ENCODE data around the gene IFNL4. TPM values are rescaled to one million over a fixed set of nuclear protein-coding genes. Genes with fewer than 3 reads are reported as not detected.
A peak's percentile ranks its signal among the peaks of the same experiment; 100 is the strongest.
"Not testable (repeated sequence)": the region's sequence is repeated elsewhere in the genome, so short reads cannot be mapped to it uniquely, and the experiment has no call there.

Gene IFNL4
- total RNA-seq, 2 experiments from 2014 or later, result not detected

DNA sequence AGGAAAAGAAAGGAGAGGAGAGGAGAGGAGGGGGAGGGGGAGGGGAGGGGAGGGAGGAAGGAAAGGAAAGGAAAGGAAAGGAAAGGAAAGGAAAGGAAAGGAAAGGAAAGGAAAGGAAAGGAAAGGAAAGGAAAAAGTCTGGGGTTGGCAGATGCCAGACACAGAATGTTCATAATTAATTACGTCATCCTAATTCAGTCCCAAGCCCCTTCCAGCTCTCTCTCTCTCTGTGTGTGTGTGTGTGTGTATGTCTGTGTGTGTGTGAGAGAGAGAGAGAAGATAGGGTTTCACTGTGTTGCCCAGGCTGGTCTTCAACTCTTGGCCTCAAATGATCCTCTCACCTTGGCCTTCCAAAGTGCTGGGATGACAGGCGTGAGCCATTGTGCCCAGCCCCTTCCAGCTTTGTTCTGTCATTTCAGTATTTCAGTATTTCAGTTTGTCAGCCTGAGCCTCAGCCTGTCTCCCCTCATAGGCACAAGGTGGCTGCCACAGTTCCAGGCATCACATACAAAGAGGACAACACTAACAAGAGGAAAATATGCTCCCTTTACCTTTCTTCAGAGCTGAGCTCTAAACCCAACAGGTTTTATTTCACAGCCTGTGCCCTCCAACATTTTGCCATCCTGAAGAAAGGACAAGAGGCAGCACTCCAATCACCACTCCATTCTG is 18.4 kb downstream of the IFNL4 start:
- H3K27me3 Mint-ChIP-seq, result peaks cover 14% of the 10 kb centered on the region
- no peak overlapping the region for H3K4me3 Mint-ChIP-seq
- no peaks in the 10 kb centered on the region for H3K36me3 Mint-ChIP-seq (ENCODE audit: low read depth)
- H3K4me1 Mint-ChIP-seq, result no peaks in the 10 kb centered on the region
- no peak for DNase-seq
- POLR2A ChIA-PET, result no interaction called here
- CTCF ChIA-PET, result interaction anchor here (1.2 kb wide), 1 partner anchor 12 kb away, joined by 3 read pairs; no protein-coding TSS in a partner anchor
- H3K27ac Mint-ChIP-seq, result no peak overlapping the region
- H3K9me3 Mint-ChIP-seq, result no peaks in the 10 kb centered on the region

DNA sequence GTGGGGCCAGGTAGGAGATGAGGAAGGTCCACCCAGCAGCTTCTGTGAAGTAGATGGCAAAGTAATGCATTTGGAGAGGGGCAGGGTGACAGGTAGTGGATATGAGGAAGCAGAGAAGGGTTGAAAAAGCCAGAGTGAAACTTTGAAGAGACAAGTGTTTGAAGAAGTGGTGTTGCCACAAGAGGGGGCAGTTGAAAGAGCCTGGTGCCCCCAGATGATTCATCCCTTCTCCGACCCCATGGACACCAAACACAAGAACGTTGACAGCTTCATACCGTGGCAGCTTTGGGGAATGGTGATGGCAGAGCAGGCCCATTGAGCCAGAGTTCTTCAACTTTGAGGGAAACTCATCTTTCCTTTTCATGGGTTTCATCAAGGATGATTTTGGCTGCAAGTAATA is 23.7 kb downstream of the IFNL4 start:
- DNase-seq, result no peak
- no peaks in the 10 kb centered on the region for H3K9me3 Mint-ChIP-seq
- H3K27ac Mint-ChIP-seq, result no peak overlapping the region
- ChIA-PET POLR2A (no interaction called here), CTCF (no interaction called here)
- H3K27me3 Mint-ChIP-seq, result peaks cover 31% of the 10 kb centered on the region
- no peaks in the 10 kb centered on the region for H3K36me3 Mint-ChIP-seq (ENCODE audit: low read depth)
- H3K4me3 Mint-ChIP-seq, result no peak overlapping the region
- no peaks in the 10 kb centered on the region for H3K4me1 Mint-ChIP-seq

DNA sequence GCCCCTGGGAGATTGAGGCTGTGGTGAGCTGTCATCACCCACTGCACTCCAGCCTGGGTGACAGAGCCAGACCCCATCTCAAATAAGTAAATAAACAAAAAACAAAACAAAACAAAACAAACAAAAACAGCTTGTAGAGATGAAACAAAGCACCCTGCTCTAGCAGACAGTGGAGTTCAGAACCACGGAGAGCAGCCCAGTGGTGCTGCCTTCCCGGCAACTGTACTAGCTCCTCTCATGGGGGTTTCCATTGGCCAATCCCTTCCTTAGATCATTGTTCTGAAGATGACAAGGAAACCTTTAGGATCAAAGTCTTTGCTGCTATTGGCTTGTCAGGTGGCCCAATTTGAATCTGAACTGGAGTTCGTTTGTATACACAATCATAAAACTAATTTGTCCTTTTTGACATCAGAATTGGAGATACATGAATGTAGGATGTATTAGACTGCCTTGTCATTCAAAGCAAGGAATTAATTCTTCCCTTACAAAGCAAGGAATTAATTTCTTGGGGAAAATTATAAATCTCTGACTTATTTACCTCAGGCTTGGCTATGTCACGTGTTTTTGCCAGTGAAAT is 24.9 kb downstream of the IFNL4 start:
- Mint-ChIP-seq H3K4me1 (no peaks in the 10 kb centered on the region), H3K4me3 (no peak overlapping the region), H3K36me3 (ENCODE audit: low read depth) (no peaks in the 10 kb centered on the region), H3K9me3 (no peaks in the 10 kb centered on the region), H3K27me3 (peaks cover 31% of the 10 kb centered on the region), H3K27ac (no peak overlapping the region)
- CTCF ChIA-PET, result no interaction called here
- POLR2A ChIA-PET, result no interaction called here
- DNase-seq, result peak; percentile 36

DNA sequence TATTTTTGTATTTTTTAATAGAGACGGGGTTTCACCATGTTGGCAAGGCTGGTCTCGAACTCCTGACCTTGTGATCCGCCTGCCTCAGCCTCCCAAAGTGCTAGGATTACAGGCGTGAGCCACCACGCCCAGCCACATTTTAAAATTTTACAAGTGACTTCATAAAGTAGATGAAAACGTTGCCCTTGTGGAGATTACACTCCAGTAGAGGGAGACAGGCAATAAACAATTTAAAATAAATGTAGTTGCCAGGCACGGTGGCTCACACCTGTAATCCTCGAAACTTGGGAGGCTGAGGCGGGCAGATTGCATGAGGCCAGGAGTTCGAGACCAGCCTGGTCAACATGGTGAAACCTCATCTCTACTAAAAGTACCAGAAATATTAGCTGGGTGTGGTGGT is 29.5 kb downstream of the IFNL4 start:
- H3K4me1 Mint-ChIP-seq; H3K9me3 Mint-ChIP-seq; H3K27ac Mint-ChIP-seq; H3K4me3 Mint-ChIP-seq; POLR2A ChIA-PET; H3K36me3 Mint-ChIP-seq (ENCODE audit: low read depth); DNase-seq: not testable (repeated sequence)
- peaks cover 16% of the 10 kb centered on the region for H3K27me3 Mint-ChIP-seq
- CTCF ChIA-PET, result interaction anchor here (0.7 to 1.6 kb wide), 2 partner anchors 10 to 111 kb away, joined by 3 read pairs; no protein-coding TSS in a partner anchor

DNA sequence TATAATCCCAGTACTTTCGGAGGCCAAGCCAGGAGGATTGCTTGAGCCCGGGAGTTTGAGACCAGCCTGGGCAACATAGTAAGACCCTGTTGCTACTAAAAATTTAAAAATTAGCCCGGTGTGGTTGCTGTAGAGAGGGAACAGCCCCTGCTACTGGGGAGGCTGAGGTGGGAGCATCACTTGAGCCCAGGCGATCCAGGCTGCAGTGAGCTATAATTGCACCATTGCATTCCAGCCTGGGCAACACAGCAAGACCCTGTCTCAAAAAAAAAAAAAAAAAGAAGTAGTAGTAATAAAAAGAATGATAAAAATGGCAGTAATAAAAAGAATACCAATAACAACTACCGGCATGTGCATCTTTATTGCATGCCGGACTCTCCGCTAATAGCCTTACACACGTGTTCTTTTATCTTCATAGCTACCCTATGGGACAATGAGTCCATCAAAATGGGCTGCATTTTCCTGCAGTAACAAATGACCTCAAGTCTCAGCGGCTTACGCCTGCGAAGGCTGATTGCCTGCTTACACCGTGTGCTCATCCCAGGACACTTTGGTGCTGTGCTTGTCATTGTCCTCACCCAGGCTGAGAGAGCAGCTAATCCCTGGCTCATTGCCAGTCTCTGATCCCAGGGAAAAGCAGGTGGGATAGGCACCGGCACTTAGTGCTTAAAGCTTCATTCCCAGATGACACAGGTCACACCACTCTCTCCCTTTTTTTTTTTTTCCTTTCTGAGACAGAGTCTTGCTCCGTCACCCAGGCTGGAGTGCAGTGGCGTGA is 30.2 kb downstream of the IFNL4 start:
- CTCF ChIA-PET, result interaction anchor here (0.7 to 1.6 kb wide), 2 partner anchors 11 to 111 kb away, joined by 3 read pairs; no protein-coding TSS in a partner anchor
- Mint-ChIP-seq H3K4me1 (no peaks in the 10 kb centered on the region), H3K27ac (no peak overlapping the region), H3K36me3 (ENCODE audit: low read depth) (no peaks in the 10 kb centered on the region), H3K4me3 (no peak overlapping the region), H3K9me3 (no peaks in the 10 kb centered on the region), H3K27me3 (peaks cover 12% of the 10 kb centered on the region)
- POLR2A ChIA-PET, result no interaction called here
- DNase-seq, result no peak

DNA sequence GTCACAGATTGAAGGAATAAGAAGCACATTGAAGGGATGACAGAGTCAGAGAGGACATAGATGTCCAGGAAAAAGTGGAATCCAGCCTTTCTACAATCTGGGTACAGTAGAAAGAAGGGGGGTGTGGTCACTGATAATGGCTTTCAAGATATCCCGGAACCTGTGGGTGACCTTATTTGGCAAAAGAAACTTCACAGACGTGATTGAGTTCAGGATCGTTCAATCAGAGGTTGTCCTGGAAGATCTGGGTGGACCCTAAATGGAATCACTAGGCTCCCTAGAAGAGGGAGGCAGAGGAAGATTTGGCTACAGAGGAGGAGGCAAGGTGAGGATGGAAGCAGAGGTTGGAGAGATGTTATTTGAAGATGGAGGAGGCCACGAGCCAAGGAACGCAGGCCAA is 31.6 kb downstream of the IFNL4 start:
- Mint-ChIP-seq H3K4me3 (no peak overlapping the region), H3K27ac (no peak overlapping the region), H3K9me3 (no peaks in the 10 kb centered on the region), H3K36me3 (ENCODE audit: low read depth) (no peaks in the 10 kb centered on the region), H3K4me1 (no peaks in the 10 kb centered on the region), H3K27me3 (peaks cover 11% of the 10 kb centered on the region)
- no peak for DNase-seq
- ChIA-PET CTCF (interaction anchor here (0.6 kb wide), 1 partner anchor 858 kb away, joined by 3 read pairs; no protein-coding TSS in a partner anchor), POLR2A (no interaction called here)

DNA sequence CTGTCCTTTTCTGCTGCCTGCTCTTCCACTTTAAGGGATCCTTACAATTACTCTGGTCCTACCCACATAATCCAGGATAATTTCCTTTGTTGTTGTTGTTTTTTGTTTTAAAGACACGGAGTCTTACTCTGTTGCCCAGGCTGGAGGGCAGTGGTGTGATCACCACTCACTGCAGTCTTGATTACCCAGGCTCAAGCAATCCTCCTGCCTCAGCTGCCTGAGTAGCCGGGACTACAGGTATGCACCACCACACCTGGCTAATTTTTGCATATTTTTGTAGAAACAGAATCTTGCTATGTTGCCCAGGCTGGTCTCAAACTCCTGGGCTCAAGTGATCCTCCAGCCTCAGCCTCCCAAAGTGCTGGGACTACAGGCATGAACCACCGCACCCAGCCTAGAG is 33.3 kb downstream of the IFNL4 start:
- H3K4me3 Mint-ChIP-seq; POLR2A ChIA-PET; H3K9me3 Mint-ChIP-seq; DNase-seq; H3K27me3 Mint-ChIP-seq; H3K4me1 Mint-ChIP-seq; H3K36me3 Mint-ChIP-seq (ENCODE audit: low read depth); H3K27ac Mint-ChIP-seq; CTCF ChIA-PET: not testable (repeated sequence)

DNA sequence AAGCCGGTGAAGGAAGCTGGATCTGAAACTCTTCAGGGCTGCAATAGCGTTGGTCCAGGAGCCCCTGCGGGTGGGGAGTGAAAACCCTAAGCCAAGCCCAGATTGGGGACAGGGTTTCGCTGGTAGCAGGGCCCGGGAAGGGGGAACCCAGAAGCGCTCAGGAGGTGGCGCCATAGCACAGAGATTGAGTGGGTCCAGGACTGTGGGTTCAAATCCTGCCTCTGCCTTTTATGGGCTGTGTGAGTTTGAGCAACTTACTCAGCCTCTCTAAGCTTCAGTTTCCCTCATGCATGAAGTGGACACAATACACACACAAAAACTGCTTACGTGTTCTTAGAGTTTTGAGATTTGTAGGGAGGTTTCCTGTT is 36.3 kb downstream of the IFNL4 start:
- Mint-ChIP-seq H3K36me3 (ENCODE audit: low read depth) (no peaks in the 10 kb centered on the region), H3K27ac (no peak overlapping the region), H3K9me3 (no peaks in the 10 kb centered on the region), H3K27me3 (peaks cover 11% of the 10 kb centered on the region), H3K4me1 (no peaks in the 10 kb centered on the region), H3K4me3 (no peak overlapping the region)
- ChIA-PET POLR2A (interaction anchor here (0.6 to 1.4 kb wide), 2 partner anchors 10 to 223 kb away, joined by 3 read pairs; partner anchors contain the start of gene RPS16), CTCF (interaction anchor here (1.0 to 2.0 kb wide), 4 partner anchors 115 to 251 kb away, joined by 4 to 9 read pairs (median 4); partner anchors contain the start of gene PLEKHG2)
- DNase-seq, result peak; percentile 76

DNA sequence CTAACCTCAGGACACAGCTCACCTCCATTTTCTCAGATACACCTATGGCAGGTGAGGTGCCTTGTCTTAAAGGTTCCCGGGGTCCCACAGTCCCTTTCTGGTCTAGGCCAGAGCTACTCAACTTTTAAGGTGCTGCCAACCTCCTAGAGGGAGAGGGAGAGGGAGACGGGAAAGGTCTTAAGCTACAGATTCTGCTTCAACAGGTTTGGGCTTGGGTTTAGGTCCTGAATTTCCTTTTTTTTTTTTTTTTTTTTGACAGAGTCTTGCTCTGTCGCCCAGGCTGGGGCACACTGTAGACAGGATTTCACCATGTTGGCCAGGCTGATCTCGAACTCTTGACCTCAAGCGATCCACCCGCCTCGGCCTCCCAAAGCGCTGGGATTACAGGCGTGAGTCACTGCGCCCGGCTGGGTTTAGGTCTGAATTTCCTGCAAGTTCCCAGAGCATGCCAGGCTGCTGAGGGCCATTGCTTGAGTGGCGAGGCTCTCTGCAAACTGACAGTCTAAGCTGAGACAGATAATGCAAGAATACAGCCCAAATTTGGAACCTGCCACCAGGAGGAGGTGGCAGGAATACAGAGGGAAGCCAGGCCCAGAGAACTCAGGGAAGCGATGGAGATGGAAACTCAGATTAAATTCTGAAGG is 36.8 kb downstream of the IFNL4 start:
- Mint-ChIP-seq H3K36me3 (ENCODE audit: low read depth) (no peaks in the 10 kb centered on the region), H3K4me1 (no peaks in the 10 kb centered on the region), H3K27me3 (peaks cover 6% of the 10 kb centered on the region), H3K4me3 (no peak overlapping the region), H3K9me3 (no peaks in the 10 kb centered on the region), H3K27ac (no peak overlapping the region)
- DNase-seq, result no peak
- ChIA-PET CTCF (interaction anchor here (0.7 to 2.0 kb wide), 6 partner anchors 36 to 250 kb away, joined by 4 to 9 read pairs (median 6); partner anchors contain the start of gene PLEKHG2), POLR2A (interaction anchor here (1.4 kb wide), 1 partner anchor 224 kb away, joined by 3 read pairs; the partner anchor contains the start of gene RPS16)

DNA sequence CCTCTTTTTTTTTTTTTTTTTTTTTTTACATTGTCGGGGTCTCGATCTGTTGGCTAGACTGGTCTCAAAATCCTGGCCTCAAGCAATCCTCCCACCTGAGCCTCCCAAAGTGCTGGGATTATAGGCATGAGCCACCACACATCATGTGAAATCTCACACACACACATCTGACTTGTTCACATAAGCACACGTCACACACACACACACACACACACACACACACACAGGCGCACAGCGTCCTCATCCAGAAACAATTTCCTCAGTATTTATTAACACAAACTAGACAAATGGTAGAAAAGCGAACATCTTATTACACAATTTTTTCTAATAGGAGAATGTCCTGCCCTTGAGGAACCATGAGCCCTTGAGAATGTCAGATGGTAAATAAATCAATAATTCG is 39.5 kb downstream of the IFNL4 start:
- H3K4me1 Mint-ChIP-seq, result no peaks in the 10 kb centered on the region
- H3K27ac Mint-ChIP-seq, result no peak overlapping the region
- ChIA-PET CTCF (interaction anchor here (0.7 to 1.0 kb wide), 2 partner anchors 118 to 161 kb away, joined by 3 to 5 read pairs; no protein-coding TSS in a partner anchor), POLR2A (no interaction called here)
- H3K9me3 Mint-ChIP-seq, result no peaks in the 10 kb centered on the region
- H3K36me3 Mint-ChIP-seq (ENCODE audit: low read depth), result no peaks in the 10 kb centered on the region
- H3K4me3 Mint-ChIP-seq, result no peak overlapping the region
- no peak for DNase-seq
- H3K27me3 Mint-ChIP-seq, result peaks cover 15% of the 10 kb centered on the region

DNA sequence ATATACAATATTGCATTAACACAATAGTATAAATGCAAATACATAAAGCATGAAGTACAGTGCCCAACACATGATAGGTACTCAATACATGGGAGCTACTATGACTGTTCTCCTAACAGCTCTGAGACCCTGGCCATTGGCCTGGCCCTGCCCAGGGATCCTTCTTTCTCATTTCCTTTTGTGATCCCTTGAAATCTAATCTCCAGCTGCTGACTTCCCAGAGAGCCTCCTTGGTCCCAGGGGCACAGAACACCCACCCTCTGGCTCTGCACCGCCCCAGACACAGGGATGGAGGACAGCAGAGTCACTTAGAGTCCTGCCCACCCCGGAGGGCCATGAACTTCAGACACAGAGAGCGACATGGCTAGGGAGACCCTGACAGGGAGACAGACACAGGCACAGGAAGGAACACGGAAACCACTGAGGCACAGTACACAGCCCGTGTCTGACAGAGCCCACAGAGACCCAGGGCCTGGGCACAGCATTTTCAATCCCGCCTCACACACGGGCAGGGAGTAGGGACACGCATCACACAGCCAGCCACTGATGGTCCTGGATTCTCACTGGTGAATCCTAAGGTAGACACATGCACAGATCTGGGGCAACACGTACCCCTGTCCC is 40.4 kb downstream of the IFNL4 start:
- H3K4me1 Mint-ChIP-seq, result no peaks in the 10 kb centered on the region
- CTCF ChIA-PET, result interaction anchor here (0.7 kb wide), 1 partner anchor 162 kb away, joined by 3 read pairs; no protein-coding TSS in a partner anchor
- POLR2A ChIA-PET, result no interaction called here

DNA sequence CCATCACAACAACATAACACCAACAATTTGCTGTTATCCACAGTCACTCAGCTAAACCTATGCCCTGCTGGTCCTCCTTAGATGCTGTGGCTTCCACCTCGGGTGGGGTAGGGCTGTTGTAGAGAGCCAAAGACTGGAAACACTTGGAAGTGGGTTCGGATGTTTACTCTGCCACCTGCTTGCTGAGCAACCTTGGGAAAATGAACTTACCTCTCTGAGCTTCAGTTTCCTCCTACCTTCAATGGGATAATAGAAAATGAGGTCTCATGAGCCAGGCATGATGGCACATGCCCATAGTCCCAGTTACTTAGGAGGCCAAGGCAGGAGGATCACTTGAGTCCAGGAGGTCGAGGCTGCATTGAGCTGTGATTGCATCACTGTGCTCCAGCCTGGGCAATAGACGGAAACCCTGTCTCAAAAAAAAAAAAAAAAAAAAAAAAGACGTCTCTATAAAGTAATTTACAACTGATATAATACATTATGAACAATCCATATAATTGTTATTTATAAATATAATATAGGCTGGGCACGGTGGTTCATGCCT is 41.3 kb downstream of the IFNL4 start:
- POLR2A ChIA-PET, result no interaction called here
- Mint-ChIP-seq H3K36me3 (ENCODE audit: low read depth) (no peaks in the 10 kb centered on the region), H3K4me1 (no peaks in the 10 kb centered on the region), H3K27me3 (peaks cover 30% of the 10 kb centered on the region), H3K27ac (no peak overlapping the region), H3K4me3 (no peak overlapping the region), H3K9me3 (no peaks in the 10 kb centered on the region)
- CTCF ChIA-PET, result no interaction called here
- no peak for DNase-seq

More for the DNA sequence above, 40.4 kb downstream of the IFNL4 start:
- Mint-ChIP-seq H3K27me3 (peaks cover 22% of the 10 kb centered on the region), H3K4me3 (no peak overlapping the region), H3K9me3 (no peaks in the 10 kb centered on the region), H3K36me3 (ENCODE audit: low read depth) (no peaks in the 10 kb centered on the region), H3K27ac (no peak overlapping the region)
- DNase-seq, result no peak

All from activated CD4-positive, alpha-beta memory T cell treated with anti-CD3 and anti-CD28 coated beads, Interleukin-2, amount 10 ng/mL, durations not matched to agents 7 days and 5 days (primary cell).